Testis (tissue), 2 donors: Measurements from ENCODE around the gene RFXANK.

Experiments used
- POLR2A ChIP-seq: fragments of 450-650 bp; IDR thresholded peaks from one replicate; pipeline ENCODE4 v1.6.1; 2017; ENCODE audit warnings: antibody characterized with exemption, mild to moderate bottlenecking, moderate library complexity
- TF ChIP-seq, protein P1 (sequence below), 3 experiments: fragments of 450-650 bp in 2 of 3; fragments of 200-600 bp in 1 of 3; sonication (generic) in 1 of 3; IDR thresholded peaks; one replicate each; pipeline ENCODE4 v1.5.1; 2016 to 2019; ENCODE audit warnings: antibody characterized with exemption in 3 of 3, mild to moderate bottlenecking in 2 of 3, moderate library complexity in 1 of 3

GRCh38 chr19:19176950-19177349 is 15.1 kb upstream of the RFXANK start:
- TF ChIP-seq, protein P1, sequence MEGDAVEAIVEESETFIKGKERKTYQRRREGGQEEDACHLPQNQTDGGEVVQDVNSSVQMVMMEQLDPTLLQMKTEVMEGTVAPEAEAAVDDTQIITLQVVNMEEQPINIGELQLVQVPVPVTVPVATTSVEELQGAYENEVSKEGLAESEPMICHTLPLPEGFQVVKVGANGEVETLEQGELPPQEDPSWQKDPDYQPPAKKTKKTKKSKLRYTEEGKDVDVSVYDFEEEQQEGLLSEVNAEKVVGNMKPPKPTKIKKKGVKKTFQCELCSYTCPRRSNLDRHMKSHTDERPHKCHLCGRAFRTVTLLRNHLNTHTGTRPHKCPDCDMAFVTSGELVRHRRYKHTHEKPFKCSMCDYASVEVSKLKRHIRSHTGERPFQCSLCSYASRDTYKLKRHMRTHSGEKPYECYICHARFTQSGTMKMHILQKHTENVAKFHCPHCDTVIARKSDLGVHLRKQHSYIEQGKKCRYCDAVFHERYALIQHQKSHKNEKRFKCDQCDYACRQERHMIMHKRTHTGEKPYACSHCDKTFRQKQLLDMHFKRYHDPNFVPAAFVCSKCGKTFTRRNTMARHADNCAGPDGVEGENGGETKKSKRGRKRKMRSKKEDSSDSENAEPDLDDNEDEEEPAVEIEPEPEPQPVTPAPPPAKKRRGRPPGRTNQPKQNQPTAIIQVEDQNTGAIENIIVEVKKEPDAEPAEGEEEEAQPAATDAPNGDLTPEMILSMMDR (IDR thresholded peaks at IDR 0.05), result no peak
- TF ChIP-seq POLR2A, result no peak
